Naive thymus-derived CD8-positive, alpha-beta T cell (primary cell): ENCODE results near the gene HSPA8. TPM values are rescaled to one million over a fixed set of nuclear protein-coding genes. Genes with fewer than 3 reads are reported as not detected.

Experiments used
- polyA plus RNA-seq, 3 donors: library from polyadenylated mRNA; unstranded; fragments of 300-500 nt; fragmentation: Illumina TruSeq; gene quantifications; one replicate each; pipeline ENCODE4 v1.2.3, GENCODE V29; 2021
- total RNA-seq, 8 experiments: library from RNA in 2 of 8; stranded (reverse) in 2 of 8; gene quantifications; one replicate each; pipeline ENCODE4 v1.2.3 and lab custom pipeline; 2021 to 2026

HSPA8 gene
- total and polyA plus RNA-seq, 5 experiments from 2014 or later = 892 to 1,399 (median 1,075) TPM

Other genes with a start within 250 kb of the HSPA8 start
- 10 to 100 TPM; 48.1 to 52.3 TPM for gene CRTAM, start 223.6 kb downstream of the HSPA8 start, total RNA-seq
- 10 to 100 TPM; 66.6 to 98.7 (median 88.3) TPM for gene CRTAM, start 223.6 kb downstream of the HSPA8 start, polyA plus RNA-seq
- gene JHY, start 179.4 kb downstream of the HSPA8 start, total RNA-seq = 1 to 10 TPM; 6.3 to 6.7 TPM
- gene JHY, start 179.4 kb downstream of the HSPA8 start, polyA plus RNA-seq = 1 to 10 TPM; 2.4 to 3.4 (median 3.1) TPM
- gene BSX, start 80.3 kb downstream of the HSPA8 start, total RNA-seq = not detected
- gene BSX, start 80.3 kb downstream of the HSPA8 start, polyA plus RNA-seq = not detected
- gene CLMP, start 133.1 kb upstream of the HSPA8 start, total RNA-seq = under 1 TPM in 1 of 2 experiments, not detected in 1; 0.08 TPM
- gene CLMP, start 133.1 kb upstream of the HSPA8 start, polyA plus RNA-seq = under 1 TPM; 0.08 to 0.28 (median 0.12) TPM